Fibroblast of skin of right biceps (primary cell): ENCODE results near the gene CNTN4.

ENCODE experiments used
- DNase-seq: peaks from one replicate; pipeline ENCODE4 v3.0.0-alpha.2; 2013

The CNTN4 gene

GRCh38 chr3:2614578-2614977, 515.9 kb downstream of the CNTN4 start:
- no peak for DNase-seq

- no peak for DNase-seq
Measured at GRCh38 chr3:2615080-2615479, 516.4 kb downstream of the CNTN4 start.

DNA sequence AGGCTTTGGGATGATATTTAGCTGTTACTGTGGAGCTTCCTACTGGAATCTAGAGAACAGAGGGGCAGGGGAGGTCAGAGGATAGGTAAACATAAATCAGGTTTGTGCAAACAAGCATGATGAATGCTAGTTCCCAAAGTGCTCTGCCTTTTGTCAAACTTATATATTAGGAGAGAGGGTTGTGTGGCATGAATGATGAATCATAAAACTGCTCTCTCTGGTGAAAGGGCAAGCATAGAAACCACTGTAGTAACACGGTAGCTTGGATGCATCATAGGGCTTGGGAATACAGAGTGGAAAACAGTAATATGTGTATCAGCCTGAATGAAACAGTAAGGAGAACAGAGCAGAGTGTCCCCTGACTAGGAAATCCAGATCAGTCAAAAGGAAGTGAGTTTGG, 524.8 kb downstream of the CNTN4 start:
- DNase-seq = no peak

DNA sequence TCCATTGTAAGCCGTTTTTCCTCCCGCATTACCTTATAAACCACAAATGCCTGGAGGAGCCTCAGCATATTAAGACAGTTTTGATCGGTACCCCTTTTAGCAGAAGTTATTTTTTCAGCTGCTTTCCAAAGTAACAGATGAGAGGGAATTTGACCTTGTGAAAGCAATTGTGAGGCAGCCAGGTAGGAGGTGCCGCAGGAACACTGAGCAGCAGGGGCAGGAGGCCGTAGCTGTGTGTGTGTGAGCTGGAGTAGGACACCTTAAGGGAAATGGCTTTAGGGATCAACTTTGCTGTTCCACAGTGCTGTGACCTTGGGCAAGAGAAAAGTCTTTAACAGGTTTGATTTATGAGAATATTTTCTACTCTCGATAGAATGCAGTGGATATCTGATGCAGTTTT, 529.5 kb downstream of the CNTN4 start:
- no peak for DNase-seq

DNA sequence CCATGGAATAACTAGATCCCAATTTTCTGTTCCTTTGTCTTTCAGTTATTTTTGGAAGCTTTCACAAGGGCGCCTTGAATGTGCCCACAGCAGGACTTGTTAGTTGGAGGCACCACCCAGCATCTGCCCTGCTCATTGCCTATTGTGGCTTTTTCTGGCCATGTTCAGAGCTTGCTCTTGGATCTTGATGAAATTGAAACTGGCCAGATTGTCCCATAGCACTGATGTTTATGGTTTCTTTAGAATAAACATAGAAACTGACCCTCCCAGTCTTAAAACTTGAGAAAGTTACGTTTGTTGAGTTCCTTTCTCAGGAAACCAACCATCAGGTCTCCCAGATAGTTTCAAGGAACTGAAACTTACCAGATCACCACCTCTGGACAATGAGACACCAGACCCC, 536.8 kb downstream of the CNTN4 start:
- DNase-seq = no peak

DNA sequence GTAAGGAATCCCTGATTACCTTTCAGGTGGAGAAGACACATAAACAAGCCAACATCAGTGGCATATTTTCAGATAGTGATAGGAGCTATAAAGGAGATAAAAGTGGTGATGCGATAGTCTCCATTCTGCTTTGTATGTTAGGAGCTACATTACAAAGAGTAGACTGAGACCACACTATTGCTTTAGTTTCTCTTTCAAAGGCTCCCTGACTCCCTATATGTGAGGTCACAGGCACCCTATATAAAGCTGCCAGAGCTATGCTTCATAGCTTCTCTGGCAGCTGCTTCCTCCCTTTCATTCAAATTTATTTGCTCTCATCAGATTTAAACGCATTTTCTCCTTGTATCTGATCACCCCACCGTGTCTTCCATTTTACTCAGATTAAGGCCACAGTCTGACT, 544.9 kb downstream of the CNTN4 start:
- DNase-seq = no peak

DNA sequence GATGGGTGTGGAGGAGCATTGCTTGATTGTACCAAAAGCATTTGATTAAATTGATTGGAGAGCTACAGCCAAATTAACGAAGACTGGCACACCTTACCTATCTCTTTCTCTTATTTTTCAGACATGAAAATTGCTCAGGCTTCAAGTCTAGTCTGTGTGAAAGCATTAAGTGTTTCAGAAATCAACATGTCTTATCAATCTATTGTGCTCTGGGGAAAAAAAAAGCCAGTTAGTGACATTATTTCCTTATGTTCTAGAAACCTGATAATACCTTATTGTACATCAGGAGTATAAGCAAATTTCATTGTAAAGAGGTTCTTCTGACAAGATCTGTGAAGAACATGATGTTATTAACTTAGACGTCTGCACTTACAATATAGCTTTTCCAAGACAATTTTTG, 546.3 kb downstream of the CNTN4 start:
- no peak for DNase-seq

GRCh38 chr3:2650746-2651145, 552.1 kb downstream of the CNTN4 start:
- DNase-seq = no peak

DNA sequence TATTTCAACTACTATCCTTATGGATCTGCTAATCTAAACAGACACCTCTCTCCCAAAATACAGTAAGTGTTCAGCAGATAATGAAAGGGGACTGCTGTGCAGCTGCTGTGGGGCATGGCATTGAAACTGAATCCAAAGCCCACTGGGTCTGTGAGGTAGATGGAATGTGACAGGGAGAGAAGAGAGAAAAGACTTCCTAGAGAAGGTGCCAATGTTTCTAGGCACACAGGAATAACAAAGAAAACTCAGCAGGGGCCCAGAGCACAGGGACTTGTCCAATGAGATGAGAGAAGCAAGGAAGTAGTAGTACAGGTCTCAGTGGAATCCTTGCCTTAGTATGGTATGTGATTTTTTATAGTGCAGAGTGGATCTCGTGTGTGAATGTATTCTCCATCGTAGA, 553.7 kb downstream of the CNTN4 start:
- no peak for DNase-seq

- DNase-seq = peak; percentile 6
Measured at GRCh38 chr3:2653706-2654105, 555.0 kb downstream of the CNTN4 start.

DNA sequence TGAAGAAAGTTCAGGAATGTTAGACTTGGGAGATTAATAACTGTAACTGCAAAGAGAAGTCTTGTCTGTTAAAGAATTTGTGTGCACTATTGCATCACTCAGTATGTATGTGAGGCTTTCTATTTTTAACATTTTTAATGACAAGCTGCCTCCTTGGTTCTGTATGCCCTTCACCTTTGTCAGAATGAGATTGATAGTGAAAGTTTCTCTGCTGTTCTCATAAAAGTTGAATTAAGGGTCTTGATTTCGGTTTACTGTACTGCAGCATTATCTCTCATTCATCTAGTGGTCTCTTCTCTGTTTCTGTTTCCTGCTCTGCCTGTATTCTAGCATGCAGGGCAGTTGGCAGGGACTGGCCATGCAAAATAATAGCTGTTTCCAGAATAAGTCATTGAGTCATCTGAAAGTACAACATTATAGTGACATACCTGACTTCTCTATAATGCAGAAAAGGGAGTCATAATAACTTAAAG, 556.6 kb downstream of the CNTN4 start:
- peak; percentile 36 for DNase-seq

DNA sequence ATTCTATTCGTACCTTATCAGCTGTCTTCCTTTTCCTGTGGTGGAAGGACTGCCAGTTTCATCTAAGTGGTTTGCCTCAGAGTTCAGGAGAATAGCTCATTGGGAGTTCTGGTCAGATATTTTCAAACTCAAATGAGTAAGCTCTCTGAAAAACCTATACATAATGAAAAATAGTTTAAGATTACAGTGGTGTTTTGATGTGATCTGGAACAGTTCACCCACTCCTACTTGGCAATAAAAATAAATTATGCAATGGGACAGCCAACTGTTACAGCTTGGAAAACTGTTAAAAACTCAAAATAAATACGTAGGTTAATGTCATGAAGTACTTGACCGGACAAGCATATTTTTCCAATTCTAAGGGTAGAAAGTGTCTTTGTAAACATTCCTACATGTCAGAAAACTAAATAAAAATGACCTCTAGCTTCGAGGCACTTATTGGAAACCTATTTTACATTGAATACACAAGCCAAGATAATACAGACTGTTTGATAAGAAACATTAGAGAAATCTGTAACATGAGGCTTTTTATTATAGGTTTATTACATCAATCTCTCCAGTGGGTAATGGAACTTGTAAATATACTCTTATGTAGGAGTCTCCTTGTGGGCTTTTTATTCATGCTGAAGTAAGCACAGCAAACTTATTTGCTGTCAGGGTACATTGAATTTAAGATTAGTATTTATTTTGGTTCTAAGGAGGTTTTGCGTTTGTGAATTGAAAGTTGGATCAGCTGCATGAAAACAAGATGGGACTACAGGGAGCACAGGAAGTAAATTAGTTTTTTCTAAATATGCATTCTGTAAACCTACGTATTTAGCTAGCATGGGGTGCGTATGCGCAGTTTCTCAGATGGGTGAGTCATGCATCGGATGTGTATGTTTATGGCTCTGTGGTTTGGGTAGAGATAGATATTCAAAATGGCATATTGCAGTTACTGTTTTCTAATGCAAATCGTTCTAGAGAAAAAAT, 558.4 kb downstream of the CNTN4 start:
- DNase-seq = peak; percentile 24

- DNase-seq = no peak
Measured at GRCh38 chr3:2657971-2658370, 559.3 kb downstream of the CNTN4 start.

GRCh38 chr3:2659896-2660295, 561.2 kb downstream of the CNTN4 start:
- peak; percentile 9 for DNase-seq

DNA sequence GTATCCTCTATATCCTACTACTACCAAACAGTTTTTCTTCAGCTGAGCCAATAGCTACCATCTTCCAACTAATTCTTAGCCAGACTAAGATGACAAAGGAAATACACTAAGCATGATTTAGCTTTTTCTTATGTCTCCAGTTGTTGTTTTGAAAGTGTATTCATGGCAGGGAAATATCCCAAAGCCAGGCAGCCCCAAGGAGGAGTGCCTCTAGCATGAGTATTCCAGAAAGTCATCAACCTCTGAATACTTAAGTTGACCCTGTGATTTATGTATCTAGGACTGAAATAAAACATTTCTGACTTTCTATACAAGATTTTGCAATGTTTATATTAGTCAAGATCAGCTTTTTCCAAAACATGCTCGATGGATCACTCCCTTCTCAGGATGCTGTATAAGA, 562.4 kb downstream of the CNTN4 start:
- DNase-seq = peak; percentile 23

DNA sequence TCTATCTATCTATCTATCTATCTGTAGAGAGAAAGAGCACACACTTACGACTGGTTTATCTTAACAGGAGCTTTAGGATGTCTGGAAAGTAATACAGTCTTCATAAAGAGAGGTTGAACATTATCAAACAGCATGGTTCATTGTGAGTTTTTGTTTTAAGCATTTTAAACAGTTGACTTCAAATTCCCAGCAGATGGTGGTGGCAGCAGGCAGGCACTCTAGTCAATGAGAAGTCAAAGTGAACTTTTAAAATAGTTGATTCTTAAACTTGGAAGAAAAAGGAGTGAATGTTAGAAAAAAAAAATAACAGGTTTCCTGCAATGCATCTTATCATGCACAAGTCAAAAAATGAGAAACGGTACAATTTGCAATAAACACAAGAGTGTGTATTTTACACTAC, 578.8 kb downstream of the CNTN4 start:
- DNase-seq = no peak

- DNase-seq = no peak
Measured at GRCh38 chr3:2680236-2680635, 581.6 kb downstream of the CNTN4 start.

GRCh38 chr3:2684046-2684445, 585.4 kb downstream of the CNTN4 start:
- no peak for DNase-seq

GRCh38 chr3:2686816-2687502, 588.3 kb downstream of the CNTN4 start:
- no peak for DNase-seq

DNA sequence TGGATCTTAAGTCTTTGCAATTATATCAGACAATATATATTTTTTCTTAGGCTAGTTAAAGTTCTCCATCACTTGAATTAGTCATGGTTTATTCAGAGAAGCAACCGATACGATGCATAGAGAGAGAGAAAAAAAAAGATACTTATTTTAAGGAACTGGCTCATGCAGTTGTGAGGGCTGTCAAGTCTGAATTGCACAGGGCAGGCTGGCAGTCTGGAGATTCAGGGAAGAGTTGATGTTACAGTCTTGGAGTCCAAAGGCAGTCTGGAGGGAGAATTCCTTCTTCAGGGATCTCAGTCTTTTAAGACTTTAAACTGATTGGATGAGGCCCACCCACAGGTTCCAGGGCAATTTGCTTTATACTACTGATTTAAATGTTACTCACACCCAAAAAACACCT, 598.9 kb downstream of the CNTN4 start:
- no peak for DNase-seq

DNA sequence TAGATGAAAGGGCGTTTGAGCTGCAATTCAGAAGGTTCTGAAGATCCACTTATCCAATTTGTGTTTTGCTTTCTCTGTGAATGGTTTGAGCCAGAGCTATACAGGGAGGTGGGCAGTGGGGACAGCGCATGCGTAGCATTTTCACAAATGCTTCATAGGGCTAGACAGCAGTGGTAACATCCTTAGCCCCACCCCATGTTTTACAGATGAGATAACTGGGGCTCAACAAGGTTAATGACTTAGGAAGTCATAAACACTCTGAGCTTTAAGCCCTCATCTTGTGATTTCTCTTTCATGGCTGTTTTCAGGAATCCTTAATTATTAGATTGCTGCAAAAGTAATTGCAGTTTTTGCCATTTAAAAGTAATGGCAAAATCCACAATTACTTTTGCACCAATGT, 602.8 kb downstream of the CNTN4 start:
- no peak for DNase-seq

GRCh38 chr3:2706144-2706835, 607.6 kb downstream of the CNTN4 start:
- no peak for DNase-seq

- DNase-seq = no peak
Measured at GRCh38 chr3:2706836-2707210, 608.2 kb downstream of the CNTN4 start.

GRCh38 chr3:2711081-2711480, 612.4 kb downstream of the CNTN4 start:
- DNase-seq = no peak
